OCI-LY3 (cell line): ENCODE results near the gene GORASP1.

Experiments used
- CTCF ChIP-seq: fragments of 200-600, 300-600 bp; sonication (generic); IDR thresholded peaks from 2 replicates; pipeline ENCODE4 v1.5.1; 2014; ENCODE audit warnings: antibody characterized with exemption, low read length, low read depth
- EZH2phosphoT487 ChIP-seq: fragments of 200-600 bp; shearing (Covaris generic); IDR thresholded peaks from 2 replicates; pipeline ENCODE4 v1.6.1; 2018; ENCODE audit warnings: antibody characterized with exemption, mixed run types, low read depth

DNA sequence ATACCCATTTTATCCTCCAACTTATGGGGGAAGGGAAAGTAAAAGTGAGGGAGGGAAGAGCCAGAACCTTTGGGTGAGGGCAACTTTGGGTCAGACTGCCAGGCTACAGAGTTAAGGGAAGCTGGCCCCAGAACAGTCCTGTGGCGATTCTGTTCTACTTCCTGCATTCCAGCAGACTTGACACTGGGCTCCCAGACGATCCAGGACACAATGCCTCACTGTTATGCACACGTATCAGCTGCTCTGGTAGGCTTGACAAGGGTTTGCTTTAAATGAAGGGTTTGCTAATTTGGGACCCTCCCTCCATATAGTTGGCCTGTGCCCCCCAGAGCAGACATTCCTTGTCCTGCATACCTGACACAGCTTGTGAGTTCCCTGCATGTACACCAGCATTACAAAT is 10.7 kb downstream of the GORASP1 start:
- TF ChIP-seq CTCF (no peak), EZH2phosphoT487 (no peak)
